CD4-positive, CD25-positive, alpha-beta regulatory T cell (primary cell): ENCODE measurements around the gene GNB5. TPM values are rescaled to one million over a fixed set of nuclear protein-coding genes. Genes with fewer than 3 reads are reported as not detected.
"Not testable (repeated sequence)": the region's sequence is repeated elsewhere in the genome, so short reads cannot be mapped to it uniquely, and the experiment has no call there.

Source experiments
- ATAC-seq, 2 donors: fragments of 150-1000 bp; cut with Tn5 transposase; one replicate each; pipeline ENCODE4 v1.10.0; 2021; ENCODE audit warnings: low read depth in 2 of 2, moderate number of reproducible peaks in 2 of 2, moderate library complexity in 1 of 2
- DNase-seq, 3 donors: peaks; one replicate each; pipeline versions ENCODE4 v3.0.0 to v3.0.0-alpha.2; 2012 to 2022; ENCODE audit warnings: mixed read lengths in 1 of 3
- H3K27ac ChIP-seq: one replicate; pipeline ENCODE4 v1.7.0; 2013; ENCODE audit warnings: mild to moderate bottlenecking, low read length; ENCODE audit not compliant: insufficient read depth, poor library complexity, severe bottlenecking
- H3K27me3 ChIP-seq: one replicate; pipeline ENCODE4 v1.7.0; 2013; ENCODE audit warnings: low read length; ENCODE audit not compliant: control insufficient read depth, insufficient read depth
- H3K36me3 ChIP-seq: one replicate; pipeline ENCODE4 v1.7.0; 2013; ENCODE audit warnings: mild to moderate bottlenecking, low read length, moderate library complexity; ENCODE audit not compliant: control insufficient read depth, insufficient read depth
- H3K4me1 ChIP-seq: 2 replicates; pipeline ENCODE4 v1.7.0; 2013; ENCODE audit warnings: mild to moderate bottlenecking, low read length; ENCODE audit not compliant: insufficient read depth, control insufficient read depth, poor library complexity, severe bottlenecking
- H3K4me3 ChIP-seq: one replicate; pipeline ENCODE4 v1.7.0; 2013; ENCODE audit warnings: low read depth, mild to moderate bottlenecking, low read length, moderate library complexity
- H3K9me3 ChIP-seq, 2 experiments: 1 replicate in 1 of 2; 2 replicates in 1 of 2; pipeline ENCODE4 v1.7.0; 2013; ENCODE audit warnings: low read length in 2 of 2, mild to moderate bottlenecking in 1 of 2, moderate library complexity in 1 of 2; ENCODE audit not compliant: control insufficient read depth in 2 of 2
- H3K27ac Mint-ChIP-seq, 3 donors: one replicate each; pipeline ENCODE4 v1.8.0; 2020 to 2022; ENCODE audit warnings: mild to moderate bottlenecking in 3 of 3, mixed read lengths in 3 of 3, moderate library complexity in 2 of 3
- H3K27me3 Mint-ChIP-seq: one replicate; pipeline ENCODE4 v1.8.0; 2022; ENCODE audit warnings: mild to moderate bottlenecking, mixed read lengths
- H3K36me3 Mint-ChIP-seq: one replicate; pipeline ENCODE4 v1.8.0; 2020; ENCODE audit warnings: mixed read lengths
- H3K4me1 Mint-ChIP-seq, 4 donors: one replicate each; pipeline ENCODE4 v1.8.0; 2020 to 2022; ENCODE audit warnings: mixed read lengths in 4 of 4, mild to moderate bottlenecking in 1 of 4
- H3K4me3 Mint-ChIP-seq, 4 donors: one replicate each; pipeline ENCODE4 v1.8.0; 2020 to 2022; ENCODE audit warnings: mild to moderate bottlenecking in 4 of 4, mixed read lengths in 4 of 4, moderate library complexity in 3 of 4
- H3K9me3 Mint-ChIP-seq, 7 donors: one replicate each; pipeline ENCODE4 v1.8.0; 2020 to 2022; ENCODE audit warnings: mixed read lengths in 7 of 7, mild to moderate bottlenecking in 3 of 7, moderate library complexity in 2 of 7
- polyA plus RNA-seq, 4 donors: library from polyadenylated mRNA; unstranded; fragments of 300-500 nt; fragmentation: Illumina TruSeq; gene quantifications; one replicate each; pipeline ENCODE4 v1.2.3, GENCODE V29; 2021
- total RNA-seq: library from RNA; stranded (reverse); gene quantifications from one replicate; pipeline ENCODE4 v1.2.3, GENCODE V29; 2022

The GNB5 gene
- total RNA-seq (87.6 TPM), polyA plus RNA-seq (10 to 100 TPM; 64.3 to 66.5 (median 65.3) TPM)

- DNase-seq (no peak), ATAC-seq (no peak)
- Mint-ChIP-seq H3K27me3 (no peaks in the 10 kb centered on the region), H3K36me3 (peaks cover 3% of the 10 kb centered on the region), H3K4me1 (no peaks in the 10 kb centered on the region), H3K4me3 (no peak within 1 kb of the TSS), H3K9me3 (no peaks in the 10 kb centered on the region), H3K27ac (peak within 1 kb of the TSS in 1 of 3 donors; percentile 4)
- no peak within 1 kb of the TSS for H3K4me3 ChIP-seq
- H3K27me3 ChIP-seq = no peaks in the 10 kb centered on the region
- H3K36me3 ChIP-seq = no peaks in the 10 kb centered on the region
- no peaks in the 10 kb centered on the region for H3K9me3 ChIP-seq
- no peak within 1 kb of the TSS for H3K27ac ChIP-seq
- no peaks in the 10 kb centered on the region for H3K4me1 ChIP-seq
Measured at GRCh38 chr15:52191207-52191606, at the start of gene GNB5. TSS of gene GNB5 (minus strand) at chr15:52191392. CDS start at chr15:52184676, 6,716 bp downstream.

GRCh38 chr15:52240166-52240565 lies 49.0 kb upstream of the GNB5 start:
- H3K27me3 Mint-ChIP-seq = no peaks in the 10 kb centered on the region
- DNase-seq (no peak), ATAC-seq (no peak)
- no peak overlapping the region for H3K4me3 Mint-ChIP-seq
- Histone ChIP-seq H3K9me3 (no peaks in the 10 kb centered on the region), H3K4me1 (peaks cover 21% of the 10 kb centered on the region), H3K27ac (no peak overlapping the region), H3K36me3 (peaks cover 3% of the 10 kb centered on the region), H3K27me3 (no peaks in the 10 kb centered on the region), H3K4me3 (no peak overlapping the region)
- H3K9me3 Mint-ChIP-seq = no peaks in the 10 kb centered on the region
- no peak overlapping the region for H3K27ac Mint-ChIP-seq
- peaks cover 17% of the 10 kb centered on the region for H3K36me3 Mint-ChIP-seq
- H3K4me1 Mint-ChIP-seq = peaks cover 13 to 43% (median 15%) of the 10 kb centered on the region in 4 donors

GRCh38 chr15:52238989-52239525 lies 47.9 kb upstream of the GNB5 start:
- not testable (repeated sequence) for H3K9me3 Mint-ChIP-seq, H3K27ac ChIP-seq, ATAC-seq, H3K27ac Mint-ChIP-seq, H3K4me3 Mint-ChIP-seq, H3K27me3 ChIP-seq, H3K36me3 Mint-ChIP-seq, H3K4me3 ChIP-seq, H3K36me3 ChIP-seq, H3K9me3 ChIP-seq, DNase-seq, H3K27me3 Mint-ChIP-seq
- peaks cover 32% of the 10 kb centered on the region for H3K4me1 ChIP-seq
- H3K4me1 Mint-ChIP-seq = peaks cover 19 to 54% (median 23%) of the 10 kb centered on the region in 4 donors

- Histone ChIP-seq H3K36me3 (peaks cover 3% of the 10 kb centered on the region), H3K9me3 (no peaks in the 10 kb centered on the region), H3K4me1 (peaks cover 41% of the 10 kb centered on the region), H3K4me3 (no peak overlapping the region), H3K27me3 (no peaks in the 10 kb centered on the region), H3K27ac (no peak overlapping the region)
- H3K4me1 Mint-ChIP-seq = peaks cover 19 to 62% (median 32%) of the 10 kb centered on the region in 4 donors
- DNase-seq = no peak
- no peaks in the 10 kb centered on the region for H3K9me3 Mint-ChIP-seq
- ATAC-seq = no peak
- H3K27ac Mint-ChIP-seq = peak overlapping the region in 1 of 3 donors; percentile 95
- H3K4me3 Mint-ChIP-seq = no peak overlapping the region
- peaks cover 6% of the 10 kb centered on the region for H3K36me3 Mint-ChIP-seq
- H3K27me3 Mint-ChIP-seq = no peaks in the 10 kb centered on the region
Measured at GRCh38 chr15:52238149-52238548, 47.0 kb upstream of the GNB5 start.

GRCh38 chr15:52236013-52236412 lies 44.8 kb upstream of the GNB5 start:
- Mint-ChIP-seq H3K4me3 (peak overlapping the region in 3 of 4 donors; percentile 15 to 75 (median 21)), H3K27ac (peak overlapping the region; percentile 95 to 99 (median 96)), H3K36me3 (no peaks in the 10 kb centered on the region), H3K9me3 (no peaks in the 10 kb centered on the region), H3K4me1 (peaks cover 14 to 60% (median 34%) of the 10 kb centered on the region in 4 donors), H3K27me3 (no peaks in the 10 kb centered on the region)
- peaks cover 51% of the 10 kb centered on the region for H3K4me1 ChIP-seq
- DNase-seq (no peak), ATAC-seq (no peak)
- no peaks in the 10 kb centered on the region for H3K27me3 ChIP-seq
- H3K9me3 ChIP-seq = no peaks in the 10 kb centered on the region
- H3K36me3 ChIP-seq = peaks cover 3% of the 10 kb centered on the region
- H3K27ac ChIP-seq = no peak overlapping the region
- no peak overlapping the region for H3K4me3 ChIP-seq

- Histone ChIP-seq H3K9me3 (no peaks in the 10 kb centered on the region), H3K36me3 (peaks cover 3% of the 10 kb centered on the region), H3K4me3 (peak overlapping the region; percentile 20), H3K27ac (peak overlapping the region; percentile 78), H3K4me1 (peaks cover 49% of the 10 kb centered on the region), H3K27me3 (no peaks in the 10 kb centered on the region)
- Mint-ChIP-seq H3K4me1 (peaks cover 14 to 57% (median 33%) of the 10 kb centered on the region in 4 donors), H3K4me3 (peak overlapping the region; percentile 64 to 81 (median 74)), H3K9me3 (no peaks in the 10 kb centered on the region), H3K27me3 (no peaks in the 10 kb centered on the region), H3K27ac (peak overlapping the region; percentile 95 to 99 (median 96)), H3K36me3 (no peaks in the 10 kb centered on the region)
- DNase-seq (peak in 2 of 3 donors; percentile 46 to 87), ATAC-seq (peak; percentile 75 to 83)
Measured at GRCh38 chr15:52234596-52235541, 43.7 kb upstream of the GNB5 start.

- H3K4me1 ChIP-seq = peaks cover 49% of the 10 kb centered on the region
- Mint-ChIP-seq H3K4me3 (peak overlapping the region in 3 of 4 donors; percentile 22 to 60 (median 57)), H3K9me3 (no peaks in the 10 kb centered on the region), H3K27me3 (no peaks in the 10 kb centered on the region), H3K27ac (peak overlapping the region; percentile 95 to 99 (median 96)), H3K4me1 (peaks cover 14 to 57% (median 33%) of the 10 kb centered on the region in 4 donors), H3K36me3 (no peaks in the 10 kb centered on the region)
- H3K27ac ChIP-seq = peak overlapping the region; percentile 78
- H3K27me3 ChIP-seq = no peaks in the 10 kb centered on the region
- no peak for DNase-seq
- no peaks in the 10 kb centered on the region for H3K9me3 ChIP-seq
- ATAC-seq = no peak
- H3K4me3 ChIP-seq = no peak overlapping the region
- peaks cover 3% of the 10 kb centered on the region for H3K36me3 ChIP-seq
Measured at GRCh38 chr15:52233405-52233804, 42.2 kb upstream of the GNB5 start.
